NCI-H1436 treated with DMSO at 0.1 percent for 48 hours (cell line): Measurements from ENCODE around the gene GBF1.
"Not testable (repeated sequence)": the region's sequence is repeated elsewhere in the genome, so short reads cannot be mapped to it uniquely, and the experiment has no call there.

Experiments used
- DNase-seq: peaks from one replicate; lab custom pipeline; 2025; lab: John Stamatoyannopoulos, UW

Gene GBF1

GRCh38 chr10:102245082-102245931 lies at the start of gene GBF1:
Gene GBF1, plus strand, starts transcription at chr10:102245532. Its CDS starts 13,407 bp downstream, at chr10:102258939.
- DNase-seq, result peak; percentile 99

- DNase-seq, result no peak
Observed at GRCh38 chr10:102196893-102197292, 48.4 kb upstream of the GBF1 start.

- DNase-seq, result no peak
Observed at GRCh38 chr10:102198027-102198426, 47.3 kb upstream of the GBF1 start.

GRCh38 chr10:102200751-102201640 lies 44.3 kb upstream of the GBF1 start:
- no peak for DNase-seq

- no peak for DNase-seq
Observed at GRCh38 chr10:102202386-102202785, 42.9 kb upstream of the GBF1 start.

GRCh38 chr10:102208311-102209035 lies 36.9 kb upstream of the GBF1 start:
- DNase-seq, result no peak

- no peak for DNase-seq
Observed at GRCh38 chr10:102211615-102212299, 33.6 kb upstream of the GBF1 start.

GRCh38 chr10:102213599-102213998 lies 31.7 kb upstream of the GBF1 start:
- not testable (repeated sequence) for DNase-seq

- no peak for DNase-seq
Observed at GRCh38 chr10:102219370-102219769, 26.0 kb upstream of the GBF1 start.

- no peak for DNase-seq
Observed at GRCh38 chr10:102220612-102221011, 24.7 kb upstream of the GBF1 start.

GRCh38 chr10:102222797-102223196 lies 22.5 kb upstream of the GBF1 start:
- DNase-seq, result no peak

GRCh38 chr10:102225646-102226541 lies 19.4 kb upstream of the GBF1 start, which contains the start of gene ELOVL3:
Gene ELOVL3, plus strand, starts transcription at chr10:102226299. Its CDS starts 250 bp downstream, at chr10:102226549.
- no peak for DNase-seq

- DNase-seq, result no peak
Observed at GRCh38 chr10:102226542-102226870, 18.8 kb upstream of the GBF1 start.

GRCh38 chr10:102227050-102227449 lies 18.3 kb upstream of the GBF1 start:
- no peak for DNase-seq

GRCh38 chr10:102229810-102230263 lies 15.5 kb upstream of the GBF1 start:
- no peak for DNase-seq

GRCh38 chr10:102230264-102230860 lies 15.0 kb upstream of the GBF1 start:
- no peak for DNase-seq

GRCh38 chr10:102230861-102231356 lies 14.4 kb upstream of the GBF1 start:
- DNase-seq, result no peak

GRCh38 chr10:102231357-102232318 lies 13.7 kb upstream of the GBF1 start:
- no peak for DNase-seq

GRCh38 chr10:102233997-102234396 lies 11.3 kb upstream of the GBF1 start:
- DNase-seq, result no peak
